Panc1 (cell line): ENCODE data around the gene CCDC9B. TPM values are rescaled to one million over a fixed set of nuclear protein-coding genes. Genes with fewer than 3 reads are reported as not detected.

Experiments used
- ATAC-seq: fragments of 200-7000 bp; cut with Tn5 transposase; 2 replicates; pipeline ENCODE4 v1.9.1; 2020; ENCODE audit warnings: mild to moderate bottlenecking, moderate library complexity
- Bru-seq: library from RNA; stranded (reverse); fragments of 400-500 nt; gene quantifications from one replicate; lab custom pipeline; 2021; lab: Mats Ljungman, UMichigan
- BruChase-seq, 2 experiments: library from RNA; stranded (reverse); fragments of 400-500 nt; gene quantifications; one replicate each; lab custom pipeline; 2021; lab: Mats Ljungman, UMichigan
- BruUV-seq: library from RNA; stranded (reverse); fragments of 400-500 nt; replicated peaks from 2 replicates; lab custom pipeline; 2021; lab: Mats Ljungman, UMichigan
- CTCF ChIA-PET: fragments of 300-600 bp; sonication (Branson Sonifier 250); formaldehyde crosslinking; loops from one replicate; lab custom pipeline; 2022; ENCODE audit warnings: antibody characterized with exemption; lab: Charles Lee
- POLR2A ChIA-PET: fragments of 300-600 bp; sonication (Branson Sonifier 250); formaldehyde crosslinking; loops from one replicate; lab custom pipeline; 2022; ENCODE audit warnings: antibody characterized with exemption; lab: Charles Lee
- DNase-seq: peaks from one replicate; pipeline ENCODE4 v3.0.0-alpha.2; 2010; ENCODE audit warnings: low read depth, low spot score
- H3K27ac ChIP-seq: 2 replicates; pipeline ENCODE4 v1.5.1; 2011; ENCODE audit warnings: mild to moderate bottlenecking, low read length, inconsistent platforms
- H3K27me3 ChIP-seq: fragments of 200-500 bp; sonication (Bioruptor generic); 2 replicates; pipeline ENCODE4 v1.6.0; 2014; ENCODE audit warnings: low read length, inconsistent platforms; ENCODE audit not compliant: control insufficient read depth, insufficient read depth
- H3K36me3 ChIP-seq: fragments of 200-500 bp; sonication (Bioruptor generic); 2 replicates; pipeline ENCODE4 v1.5.1; 2014; ENCODE audit warnings: inconsistent platforms, mild to moderate bottlenecking, low read length, moderate library complexity; ENCODE audit not compliant: control insufficient read depth, insufficient read depth
- H3K4me1 ChIP-seq: 2 replicates; pipeline ENCODE4 v1.5.1; 2011; ENCODE audit warnings: inconsistent platforms, mild to moderate bottlenecking, low read length, moderate library complexity; ENCODE audit not compliant: control insufficient read depth, insufficient read depth
- H3K4me3 ChIP-seq, 2 experiments: 2 replicates each; pipeline ENCODE4 v1.5.1; 2011 to 2012; ENCODE audit warnings: low read depth in 2 of 2, low read length in 2 of 2, mild to moderate bottlenecking in 2 of 2, inconsistent platforms in 1 of 2, moderate library complexity in 1 of 2
- H3K9me3 ChIP-seq: fragments of 200-500 bp; sonication (Bioruptor generic); 2 replicates; pipeline ENCODE4 v1.5.1; 2014; ENCODE audit warnings: low read depth, mild to moderate bottlenecking, inconsistent platforms, low read length, moderate library complexity; ENCODE audit not compliant: control insufficient read depth, insufficient read depth
- CTCF ChIP-seq: fragments of 450-650 bp; IDR thresholded peaks from 2 replicates; pipeline ENCODE4 v1.5.1; 2017; ENCODE audit warnings: mild to moderate bottlenecking
- POLR2AphosphoS5 ChIP-seq: IDR thresholded peaks from 2 replicates; pipeline ENCODE4 v1.6.1; 2012; ENCODE audit warnings: mild to moderate bottlenecking, low read depth, low read length, moderate library complexity
- SIN3A ChIP-seq: IDR thresholded peaks from 2 replicates; pipeline ENCODE4 v1.6.1; 2012; ENCODE audit warnings: low read depth, mild to moderate bottlenecking, low read length, moderate library complexity, borderline replicate concordance; ENCODE audit not compliant: insufficient read depth
- TCF7L2 ChIP-seq: IDR thresholded peaks from 2 replicates; pipeline ENCODE4 v1.6.1; 2011; ENCODE audit warnings: mild to moderate bottlenecking, low read depth, low read length, inconsistent platforms
- in situ Hi-C: cut with HindIII; loops from 2 replicates; pipeline ENCODE4 v1.10.0; 2016; ENCODE audit warnings: low sequenced_read_pairs, low pct_unique_long_range_greater_than_20kb
- intact Hi-C: fragments of 100-400 bp; cut with micrococcal nuclease; formaldehyde crosslinking; loops from one replicate; pipeline ENCODE4 v1.10.0; 2022; ENCODE audit not compliant: unreplicated experiment
- long read RNA-seq: library from polyadenylated mRNA; unstranded; transcript quantifications from one replicate; pipeline ENCODE4 v2.0.0, GENCODE V29; 2021; ENCODE audit not compliant: unreplicated experiment
- polyA plus RNA-seq: library from polyadenylated mRNA; unstranded; fragments of >200 nt; gene quantifications from one replicate; pipeline ENCODE4 v1.2.1, GENCODE V29; 2012; ENCODE audit warnings: missing spikeins; ENCODE audit not compliant: insufficient read length
- total RNA-seq: library from RNA; stranded (reverse); gene quantifications from one replicate; pipeline ENCODE4 v1.2.1, GENCODE V29; 2021; ENCODE audit not compliant: unreplicated experiment
- TF ChIP-seq, protein P1 (sequence below), 2 experiments: IDR thresholded peaks; 2 replicates each; pipeline ENCODE4 v1.6.1; 2011 to 2012; ENCODE audit warnings: low read depth in 2 of 2, control low read depth in 1 of 2, low read length in 1 of 2, mild to moderate bottlenecking in 1 of 2, moderate library complexity in 1 of 2; ENCODE audit not compliant: insufficient read depth in 1 of 2

CCDC9B gene
- total RNA-seq (55.9 TPM), Bru-seq, nascent RNA (percentile 81 among the genes with signal in this experiment), BruChase-seq, experiment 1, labeled RNA remaining after a 2-hour chase (percentile 92 among the genes with signal in this experiment), BruChase-seq, experiment 2, labeled RNA remaining after a 6-hour chase (percentile 88 among the genes with signal in this experiment)
- polyA plus RNA-seq = 29.9 TPM
- long read RNA-seq, partial matches to known transcripts = 5 of 10 reads
- long read RNA-seq, other reads (novel, unspliced or antisense) = 3 of 10 reads

GRCh38 chr15:40340740-40341400 is at the start of gene CCDC9B:
Gene CCDC9B (minus strand): TSS chr15:40340939. CDS start chr15:40340819, 120 bp downstream.
- DNase-seq = no peak
- CTCF ChIA-PET = interaction anchor here (0.6 to 3.7 kb wide), 3 partner anchors 19 to 51 kb away, joined by 5 to 30 read pairs (median 5); partner anchors contain the start of gene INAFM2
- H3K36me3 ChIP-seq = no peaks in the 10 kb centered on the region
- in situ Hi-C loops (no loop called here), intact Hi-C loops (no loop called here)
- POLR2A ChIA-PET = interaction anchor here (0.6 to 0.7 kb wide), 2 partner anchors 15 to 77 kb away, joined by 3 to 5 read pairs; no protein-coding TSS in a partner anchor
- no peaks in the 10 kb centered on the region for H3K27me3 ChIP-seq
- H3K4me3 ChIP-seq = peak within 1 kb of the TSS; percentile 37 to 61
- H3K9me3 ChIP-seq = no peaks in the 10 kb centered on the region
- peak within 1 kb of the TSS; percentile 94 for H3K27ac ChIP-seq
- BruUV-seq = no TSS peak
- TF ChIP-seq SIN3A = 0 out of 2 replicates have a peak, but pooled peaks have one; percentile 11
- no peak for TF ChIP-seq CTCF
- TF ChIP-seq, protein P1, sequence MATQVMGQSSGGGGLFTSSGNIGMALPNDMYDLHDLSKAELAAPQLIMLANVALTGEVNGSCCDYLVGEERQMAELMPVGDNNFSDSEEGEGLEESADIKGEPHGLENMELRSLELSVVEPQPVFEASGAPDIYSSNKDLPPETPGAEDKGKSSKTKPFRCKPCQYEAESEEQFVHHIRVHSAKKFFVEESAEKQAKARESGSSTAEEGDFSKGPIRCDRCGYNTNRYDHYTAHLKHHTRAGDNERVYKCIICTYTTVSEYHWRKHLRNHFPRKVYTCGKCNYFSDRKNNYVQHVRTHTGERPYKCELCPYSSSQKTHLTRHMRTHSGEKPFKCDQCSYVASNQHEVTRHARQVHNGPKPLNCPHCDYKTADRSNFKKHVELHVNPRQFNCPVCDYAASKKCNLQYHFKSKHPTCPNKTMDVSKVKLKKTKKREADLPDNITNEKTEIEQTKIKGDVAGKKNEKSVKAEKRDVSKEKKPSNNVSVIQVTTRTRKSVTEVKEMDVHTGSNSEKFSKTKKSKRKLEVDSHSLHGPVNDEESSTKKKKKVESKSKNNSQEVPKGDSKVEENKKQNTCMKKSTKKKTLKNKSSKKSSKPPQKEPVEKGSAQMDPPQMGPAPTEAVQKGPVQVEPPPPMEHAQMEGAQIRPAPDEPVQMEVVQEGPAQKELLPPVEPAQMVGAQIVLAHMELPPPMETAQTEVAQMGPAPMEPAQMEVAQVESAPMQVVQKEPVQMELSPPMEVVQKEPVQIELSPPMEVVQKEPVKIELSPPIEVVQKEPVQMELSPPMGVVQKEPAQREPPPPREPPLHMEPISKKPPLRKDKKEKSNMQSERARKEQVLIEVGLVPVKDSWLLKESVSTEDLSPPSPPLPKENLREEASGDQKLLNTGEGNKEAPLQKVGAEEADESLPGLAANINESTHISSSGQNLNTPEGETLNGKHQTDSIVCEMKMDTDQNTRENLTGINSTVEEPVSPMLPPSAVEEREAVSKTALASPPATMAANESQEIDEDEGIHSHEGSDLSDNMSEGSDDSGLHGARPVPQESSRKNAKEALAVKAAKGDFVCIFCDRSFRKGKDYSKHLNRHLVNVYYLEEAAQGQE (IDR thresholded peaks at IDR 0.05; ENCODE audit: insufficient read depth in 1 of 2, low read depth in 2 of 2, low read length in 1 of 2) = no peak
- peak; percentile 43; the same call in 1 of the 2 replicates for TF ChIP-seq POLR2AphosphoS5
- no peak for TF ChIP-seq TCF7L2
- peaks cover 60% of the 10 kb centered on the region for H3K4me1 ChIP-seq
- ATAC-seq = peak; percentile 46

- CTCF ChIA-PET = no interaction called here
- no peaks in the 10 kb centered on the region for H3K9me3 ChIP-seq
- no peak overlapping the region for H3K27ac ChIP-seq
- no peak for ATAC-seq
- POLR2A ChIA-PET = no interaction called here
- H3K27me3 ChIP-seq = no peaks in the 10 kb centered on the region
- H3K4me3 ChIP-seq = no peak overlapping the region
- TF ChIP-seq CTCF = no peak
- intact Hi-C loops (no loop called here), in situ Hi-C loops (no loop called here)
- peaks cover 2% of the 10 kb centered on the region; the same call in 1 of the 2 replicates for H3K4me1 ChIP-seq
- peaks cover 40% of the 10 kb centered on the region for H3K36me3 ChIP-seq
- no peak for DNase-seq
- no TSS peak for BruUV-seq
Measured at GRCh38 chr15:40389824-40390595, 49.3 kb upstream of the CCDC9B start.
